ENCODE measurements around the gene TTC33.
A peak's percentile ranks its signal among the peaks of the same experiment; 100 is the strongest.
"Not testable (repeated sequence)": the region's sequence is repeated elsewhere in the genome, so short reads cannot be mapped to it uniquely, and the experiment has no call there.

The TTC33 gene

GRCh38 chr5:40679148-40679912 lies 76.4 kb downstream of the TTC33 start:
- peak; percentile 95 for DNase-seq

GRCh38 chr5:40678460-40679147 lies 77.2 kb downstream of the TTC33 start:
- DNase-seq = no peak

- no peak for DNase-seq
Observed at GRCh38 chr5:40678026-40678425, 77.7 kb downstream of the TTC33 start.

DNA sequence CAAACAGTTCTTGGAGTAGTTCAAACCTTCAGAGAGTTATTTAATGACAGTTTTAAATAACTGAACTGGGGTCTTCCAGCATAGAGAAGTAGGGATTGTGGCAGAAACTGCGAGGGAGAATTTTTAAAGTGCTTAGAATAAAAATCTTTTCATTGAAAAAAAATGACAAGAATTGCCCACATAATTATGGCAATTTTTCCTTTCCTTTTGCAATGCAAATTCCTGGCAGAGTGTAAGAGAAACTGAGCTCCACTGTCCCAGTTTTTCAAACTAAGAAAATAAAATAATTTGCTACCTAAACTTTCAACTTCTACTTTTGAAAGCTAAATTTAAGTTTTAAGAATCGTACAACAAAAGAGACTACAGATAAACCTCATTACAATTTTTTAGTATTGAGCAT lies 78.3 kb downstream of the TTC33 start:
- DNase-seq = no peak

- DNase-seq = peak; percentile 72
Observed at GRCh38 chr5:40676613-40677343, 79.0 kb downstream of the TTC33 start.

DNA sequence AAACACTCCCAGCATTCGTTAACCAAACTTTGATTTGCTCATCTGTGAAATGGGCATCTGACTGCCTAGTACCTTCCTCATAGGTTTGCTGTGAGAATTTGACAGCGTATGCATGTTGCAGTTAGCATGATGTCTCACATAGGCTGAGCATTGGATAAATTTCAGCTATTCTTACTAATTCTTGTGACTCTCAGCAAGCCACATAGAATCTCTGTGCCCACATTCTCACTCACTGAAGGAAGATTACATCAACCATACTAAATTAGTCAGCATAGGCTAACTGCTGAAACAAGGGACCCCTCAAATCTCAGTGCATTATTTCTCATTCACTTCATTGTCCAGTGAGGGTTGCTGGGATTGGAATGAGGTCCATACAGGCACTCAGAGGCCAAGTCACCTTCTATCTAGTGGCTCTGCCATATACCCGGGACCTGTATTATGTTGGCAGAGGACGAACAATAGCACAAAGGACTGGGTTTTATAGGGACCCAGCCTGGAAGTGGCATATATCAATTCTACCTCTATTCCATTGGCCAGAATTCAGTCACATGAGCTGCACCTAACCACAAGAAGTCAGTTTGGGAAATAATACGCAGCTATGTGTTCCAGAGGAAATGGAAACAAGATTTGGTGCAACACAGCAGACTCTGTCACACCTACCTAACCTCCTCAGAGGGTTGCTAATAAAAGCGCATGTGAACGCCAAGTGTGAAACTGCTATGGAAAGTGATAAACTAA lies 80.2 kb downstream of the TTC33 start:
- no peak for DNase-seq

GRCh38 chr5:40674661-40675235 lies 81.0 kb downstream of the TTC33 start:
- DNase-seq = no peak

GRCh38 chr5:40672425-40672824 lies 83.3 kb downstream of the TTC33 start:
- DNase-seq = no peak

GRCh38 chr5:40669606-40670390 lies 86.0 kb downstream of the TTC33 start:
- no peak for DNase-seq

DNA sequence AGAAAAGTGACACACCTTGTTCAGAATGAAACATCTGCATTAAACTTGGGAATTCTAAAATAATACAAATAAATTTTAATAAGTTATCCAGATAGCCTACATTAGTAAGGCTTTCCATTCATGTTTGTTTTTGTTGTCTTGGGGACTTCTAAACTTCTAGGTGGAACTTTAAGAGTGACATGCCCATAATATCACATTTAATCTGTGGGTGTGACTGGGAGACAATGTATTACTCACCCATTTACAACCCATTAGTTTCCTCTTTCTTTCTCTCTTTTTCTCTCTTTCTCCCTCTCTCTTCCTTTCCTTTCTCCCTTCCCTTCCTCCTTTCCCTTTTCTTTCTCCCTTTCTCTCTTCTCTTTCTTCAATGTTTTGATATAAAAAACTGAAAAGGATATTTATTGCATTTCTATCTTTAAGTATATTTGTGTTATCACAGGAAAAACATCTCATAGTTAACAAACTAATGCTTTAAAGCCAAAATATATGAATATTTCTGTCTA lies 88.5 kb downstream of the TTC33 start:
- DNase-seq = no peak

- no peak for DNase-seq
Observed at GRCh38 chr5:40666657-40667056, 89.1 kb downstream of the TTC33 start.

DNA sequence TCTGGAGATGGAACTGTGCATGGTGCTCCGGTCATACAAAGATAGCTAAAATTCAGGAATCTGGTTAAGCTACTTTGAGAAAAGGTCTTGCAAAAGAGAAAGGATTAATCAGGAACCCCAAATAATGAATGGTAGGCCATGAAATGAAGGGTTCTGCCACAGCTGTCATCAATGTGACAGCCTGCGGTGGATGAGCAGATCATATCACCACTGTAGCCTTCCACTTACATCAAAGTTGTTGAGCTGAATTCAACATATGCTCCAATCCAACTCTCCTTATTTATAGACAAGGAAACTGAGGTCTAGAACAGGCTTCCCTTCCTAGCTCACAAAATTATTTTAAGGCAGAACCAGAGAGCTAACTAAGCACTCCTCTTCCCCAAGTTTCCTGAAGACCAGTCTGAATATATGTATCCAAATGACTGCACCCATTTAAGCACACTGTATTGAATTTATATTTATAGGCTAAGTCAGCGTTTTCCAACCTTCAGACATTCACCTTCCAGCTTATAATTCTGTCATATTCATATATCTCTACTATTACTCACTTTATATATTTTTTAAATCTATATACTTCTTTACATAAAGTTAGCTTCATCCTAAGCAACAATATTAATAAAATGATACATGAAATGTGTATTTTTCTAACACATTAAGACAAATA lies 90.0 kb downstream of the TTC33 start:
- DNase-seq = no peak

GRCh38 chr5:40660751-40661150 lies 95.0 kb downstream of the TTC33 start:
- no peak for DNase-seq

- no peak for DNase-seq
Observed at GRCh38 chr5:40656766-40657165, 99.0 kb downstream of the TTC33 start.

GRCh38 chr5:40656091-40656490 lies 99.7 kb downstream of the TTC33 start:
- not testable (repeated sequence) for DNase-seq

- DNase-seq = no peak
Observed at GRCh38 chr5:40655138-40655537, 100.6 kb downstream of the TTC33 start.

GRCh38 chr5:40654377-40654991 lies 101.3 kb downstream of the TTC33 start:
- no peak for DNase-seq

DNA sequence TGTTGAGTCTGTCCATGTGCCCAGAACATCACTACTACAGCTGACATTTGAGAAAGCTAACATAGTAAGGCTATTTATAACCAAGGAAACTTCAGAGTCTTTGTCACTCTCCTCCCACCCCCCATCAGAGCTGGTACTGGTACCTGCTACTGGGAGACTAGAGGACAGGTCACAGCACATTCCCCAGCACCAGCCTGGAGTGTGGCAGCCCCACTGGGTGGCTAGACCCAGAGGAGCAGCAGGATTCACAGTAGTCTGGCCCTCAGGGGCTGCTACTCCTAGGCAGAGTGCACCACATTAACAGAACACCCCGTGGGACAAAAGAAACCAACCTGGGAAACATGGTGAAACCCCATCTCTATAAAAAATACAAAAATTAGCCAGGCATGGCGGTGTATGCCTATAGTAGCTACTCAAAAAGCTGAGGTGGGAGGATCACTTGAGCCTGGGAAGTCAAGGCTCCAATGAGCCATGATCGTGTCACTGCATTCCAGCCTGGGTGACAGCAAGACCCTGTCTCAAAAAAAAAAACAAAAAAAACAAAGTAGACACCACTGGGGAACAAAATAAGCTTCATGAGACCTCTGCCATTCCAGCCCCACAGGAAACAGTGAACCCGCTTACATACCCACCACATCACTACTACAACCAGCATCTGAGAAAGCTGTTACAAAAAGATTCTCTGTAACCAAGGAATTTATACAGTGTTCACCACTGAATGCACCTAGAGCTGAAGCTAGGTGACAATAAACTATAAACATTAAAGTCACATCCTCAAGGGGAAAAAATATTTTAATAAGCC lies 102.3 kb downstream of the TTC33 start:
- DNase-seq = no peak

- peak; percentile 59 for DNase-seq
Observed at GRCh38 chr5:40652441-40653220, 103.1 kb downstream of the TTC33 start.

All from islet precursor cell (in vitro differentiated cells).